GM04504 (cell line): ENCODE data around the gene TUBA3C.
"Not testable (repeated sequence)": the region's sequence is repeated elsewhere in the genome, so short reads cannot be mapped to it uniquely, and the experiment has no call there.

Experiments
- DNase-seq: peaks from one replicate; pipeline ENCODE4 v3.0.0-alpha.2; 2012; ENCODE audit warnings: low read depth

TUBA3C gene

DNA sequence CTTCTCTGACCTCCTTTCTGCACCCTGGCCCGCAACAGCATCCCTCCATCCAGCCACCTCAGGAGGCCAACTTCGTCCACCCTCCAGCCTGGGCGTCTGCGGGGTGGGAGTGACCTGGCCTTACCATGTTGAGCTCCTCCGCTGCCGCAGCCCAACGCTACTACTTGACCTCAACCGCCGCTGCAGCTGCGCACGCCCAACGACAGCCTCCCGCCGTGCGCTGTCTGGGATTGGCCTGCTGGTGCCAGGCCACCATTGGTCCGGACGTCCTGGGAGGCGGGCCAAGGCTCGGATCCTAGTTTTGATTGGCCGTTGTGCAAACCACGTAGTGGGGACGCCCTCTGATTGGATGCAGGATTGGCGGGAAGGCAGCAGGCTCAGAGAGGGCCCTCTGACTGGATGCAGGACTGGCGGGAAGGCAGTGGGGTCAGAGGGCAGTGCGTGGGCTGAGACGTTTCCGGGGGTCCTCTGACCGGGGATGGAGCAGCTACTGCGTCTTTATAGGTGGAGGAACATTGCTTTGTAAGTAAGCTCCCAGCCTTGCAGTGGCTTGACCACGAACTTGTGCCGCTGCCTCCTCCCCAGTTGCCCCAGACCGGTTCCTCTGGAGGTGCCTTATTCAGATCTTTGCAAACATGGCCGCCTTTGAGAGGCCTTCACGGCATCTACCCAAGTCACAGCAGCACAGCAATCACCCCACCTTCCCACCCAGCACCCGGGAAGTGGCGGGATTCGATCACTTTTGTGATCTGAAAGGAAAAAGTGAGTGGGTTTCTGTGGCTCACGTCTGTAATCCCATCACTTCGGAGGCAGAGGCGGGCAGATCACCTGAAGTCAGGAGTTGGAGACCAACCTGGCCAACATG lies at the start of gene TUBA3C:
TSS of gene TUBA3C (minus strand) at position 204 of the 865 bp plus-strand sequence. CDS start at position 127, 77 bp downstream.
- no peak for DNase-seq

DNA sequence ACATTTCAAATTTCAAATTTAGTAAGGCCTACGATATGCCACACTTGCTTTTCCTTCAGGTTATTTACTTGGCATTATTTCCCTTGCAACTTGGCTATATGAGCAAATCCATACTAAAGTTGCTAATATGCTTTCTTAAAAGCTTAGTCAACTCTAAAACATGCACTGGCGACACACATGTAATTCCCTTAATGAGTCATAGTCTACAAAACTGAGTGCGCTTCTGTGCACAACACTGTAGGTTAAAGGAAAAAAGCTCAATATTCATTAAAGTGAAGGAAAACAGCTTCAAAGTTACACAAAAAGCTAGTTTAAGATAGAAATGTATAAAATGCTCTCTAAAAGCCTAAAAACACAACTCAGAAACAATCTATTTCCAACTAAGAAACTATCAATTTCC lies 25.8 kb upstream of the TUBA3C start:
- not testable (repeated sequence) for DNase-seq

DNA sequence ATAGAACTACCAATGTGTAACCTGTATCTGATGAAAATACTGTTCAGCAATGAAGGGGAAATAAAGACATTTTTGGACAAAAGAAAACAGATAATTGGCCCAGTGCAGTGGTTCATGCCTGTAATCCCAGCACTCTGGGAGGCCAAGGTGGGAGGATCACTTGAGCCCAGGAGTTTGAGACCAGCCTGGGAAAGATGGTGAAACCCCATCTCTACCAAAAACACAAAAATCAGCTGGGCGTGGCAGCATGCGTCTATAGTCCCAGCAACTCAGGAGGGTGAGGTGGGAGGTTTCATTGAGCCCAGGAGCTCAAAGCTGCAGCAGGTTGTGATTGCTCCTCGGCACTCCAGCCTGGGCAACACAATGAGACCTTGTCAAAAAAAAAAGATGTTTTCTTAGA lies 11.0 kb upstream of the TUBA3C start:
- DNase-seq, result not testable (repeated sequence)

DNA sequence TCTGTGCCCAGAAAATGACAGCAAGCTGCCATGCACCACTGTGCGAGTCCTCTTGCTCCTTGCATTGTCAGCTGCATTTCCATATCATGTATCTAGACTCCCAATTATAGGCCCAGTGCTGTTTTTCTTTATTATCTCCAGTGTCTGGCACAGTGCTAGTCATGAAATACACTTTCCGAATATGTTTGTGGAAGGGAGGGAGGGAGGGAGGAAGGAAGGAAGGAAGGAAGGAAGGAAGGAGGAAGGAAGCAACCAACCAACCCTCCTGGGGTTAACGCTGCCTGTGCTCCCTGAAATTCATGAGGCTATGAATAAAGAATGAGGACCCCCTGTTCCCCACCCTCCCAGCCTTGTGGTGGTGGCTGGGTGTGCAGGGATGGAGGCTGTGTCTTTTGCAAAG lies 8.3 kb upstream of the TUBA3C start:
- not testable (repeated sequence) for DNase-seq

DNA sequence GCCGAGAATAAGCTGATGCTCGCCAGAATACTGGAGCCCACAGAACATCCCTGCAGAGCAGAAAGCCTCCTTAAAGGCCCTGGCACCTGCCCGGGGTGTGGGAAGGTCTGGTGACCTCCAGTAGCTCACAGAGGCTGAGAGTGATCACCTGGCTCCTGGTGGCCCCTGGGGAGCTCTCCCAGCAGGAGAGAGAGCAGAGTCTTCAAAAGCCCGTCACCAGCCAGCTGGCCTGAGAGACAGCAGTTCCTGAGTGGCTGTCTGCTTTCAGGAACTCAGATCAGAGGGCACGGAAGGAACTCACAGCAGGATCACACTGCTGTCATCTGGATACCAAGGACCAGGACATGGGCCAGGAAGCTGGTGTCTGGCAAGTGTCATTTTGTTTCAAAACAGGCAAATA lies 7.7 kb upstream of the TUBA3C start:
- DNase-seq, result not testable (repeated sequence)

DNA sequence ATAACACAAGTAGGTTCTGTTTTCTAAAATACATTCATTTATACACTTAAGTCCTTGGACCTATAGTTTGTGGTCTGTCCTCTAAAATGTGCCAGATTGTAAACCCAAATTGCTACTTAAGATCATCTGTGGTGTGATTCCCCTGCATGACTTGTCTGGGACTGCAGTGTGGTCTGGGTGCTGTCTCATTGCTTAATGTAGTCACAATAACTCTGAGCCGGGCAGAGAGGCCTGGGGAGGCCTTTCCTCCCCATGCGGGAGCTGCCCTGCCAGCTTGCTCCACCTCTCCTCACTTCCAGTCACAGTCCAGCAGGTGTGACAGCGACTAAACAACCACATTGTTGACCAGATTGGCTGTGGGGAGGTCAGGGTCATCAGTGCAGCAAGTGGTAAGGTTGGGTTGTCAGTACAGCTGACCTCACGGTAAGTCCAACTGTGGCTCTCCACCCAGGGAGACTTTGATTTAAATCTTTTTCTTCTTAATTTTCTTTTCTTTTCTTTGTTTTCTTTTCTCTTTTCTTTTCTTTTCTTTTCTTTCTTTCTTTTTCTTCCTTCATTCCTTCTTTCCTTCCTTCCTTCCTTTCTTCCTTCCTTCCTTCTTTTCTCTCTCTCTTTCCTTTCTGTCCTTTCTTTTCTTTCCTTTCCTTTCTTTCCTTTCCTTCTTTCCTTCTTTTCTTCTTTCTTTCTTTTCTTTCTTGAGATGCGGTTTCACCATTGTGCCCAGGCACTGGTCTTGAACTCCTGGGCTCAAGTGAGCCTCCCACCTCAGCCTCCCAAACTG lies 4.4 kb upstream of the TUBA3C start:
- DNase-seq, result no peak

DNA sequence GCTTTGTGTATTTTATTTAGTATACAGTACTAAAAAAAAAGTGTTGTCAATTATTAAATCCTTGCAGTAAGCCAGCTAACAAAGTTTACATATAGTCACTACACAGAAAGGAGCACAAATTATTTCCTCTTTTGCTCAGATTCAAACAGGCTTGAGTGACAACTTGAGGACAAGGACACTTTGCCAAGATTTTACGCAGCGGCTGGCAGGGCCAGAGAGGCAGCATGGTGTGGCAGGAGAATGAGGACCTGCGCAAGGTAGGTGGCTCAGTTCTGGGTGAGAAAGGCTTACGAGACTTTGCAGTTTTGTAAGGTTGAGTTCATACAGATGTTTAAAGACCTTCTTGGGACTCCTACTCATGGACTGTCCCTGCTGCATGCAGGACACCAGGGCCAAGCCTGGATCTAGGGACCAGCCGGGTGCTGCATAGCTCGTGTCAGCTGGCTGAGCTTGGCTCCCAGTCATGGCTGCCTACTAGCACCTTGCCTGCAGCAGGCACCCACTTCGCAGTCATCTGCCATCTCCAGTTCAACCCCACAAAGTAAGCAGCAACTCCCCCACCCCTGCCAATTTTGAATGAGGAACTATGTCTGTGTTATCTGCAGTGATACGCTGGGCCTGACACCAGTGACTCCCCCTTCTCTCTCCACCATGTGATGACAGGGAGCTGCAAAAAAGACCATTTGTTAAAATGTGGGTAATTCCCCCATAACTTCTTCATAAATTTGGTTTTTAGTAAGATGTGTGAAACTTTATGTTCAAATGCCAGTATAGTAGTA lies 3.7 kb upstream of the TUBA3C start:
- no peak for DNase-seq

DNA sequence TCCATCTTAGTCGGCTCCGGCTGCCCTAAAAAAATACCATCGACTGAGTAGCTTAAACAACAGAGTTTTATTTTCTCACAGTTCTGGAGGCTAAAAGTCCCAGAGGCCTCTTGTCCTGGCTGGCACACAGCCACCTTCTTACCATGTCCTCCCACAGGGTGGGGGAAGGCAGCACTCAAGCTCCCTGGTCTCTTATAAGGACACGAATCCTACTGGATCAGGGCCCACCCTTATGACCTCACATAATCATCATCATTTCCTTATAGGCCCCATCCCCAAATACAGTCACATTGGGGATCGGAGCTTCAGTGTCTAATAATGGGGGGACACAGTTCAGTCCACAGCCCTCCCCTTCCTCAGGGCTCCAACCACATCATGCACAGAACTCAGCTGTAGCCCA lies 2.6 kb upstream of the TUBA3C start:
- DNase-seq, result no peak

DNA sequence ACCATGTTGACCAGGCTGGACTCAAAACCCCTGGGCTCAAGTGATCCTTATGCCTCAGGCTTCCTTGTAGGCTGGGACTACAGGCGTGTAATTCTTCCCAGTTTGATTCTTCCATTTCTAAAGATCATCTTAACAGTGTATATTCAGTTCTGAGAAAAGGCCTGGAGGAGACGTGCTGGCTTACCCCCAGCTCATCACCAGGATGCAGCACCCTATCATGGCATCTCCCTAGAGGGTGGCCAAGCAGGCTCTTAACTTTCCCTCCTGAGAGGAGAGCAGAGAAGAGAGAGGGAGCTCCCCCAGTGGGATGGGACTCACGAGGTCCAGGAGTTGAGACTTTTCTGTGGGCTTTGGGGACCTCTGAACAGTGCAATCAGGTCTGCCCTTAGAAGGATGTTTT lies 2.1 kb upstream of the TUBA3C start:
- DNase-seq, result no peak

DNA sequence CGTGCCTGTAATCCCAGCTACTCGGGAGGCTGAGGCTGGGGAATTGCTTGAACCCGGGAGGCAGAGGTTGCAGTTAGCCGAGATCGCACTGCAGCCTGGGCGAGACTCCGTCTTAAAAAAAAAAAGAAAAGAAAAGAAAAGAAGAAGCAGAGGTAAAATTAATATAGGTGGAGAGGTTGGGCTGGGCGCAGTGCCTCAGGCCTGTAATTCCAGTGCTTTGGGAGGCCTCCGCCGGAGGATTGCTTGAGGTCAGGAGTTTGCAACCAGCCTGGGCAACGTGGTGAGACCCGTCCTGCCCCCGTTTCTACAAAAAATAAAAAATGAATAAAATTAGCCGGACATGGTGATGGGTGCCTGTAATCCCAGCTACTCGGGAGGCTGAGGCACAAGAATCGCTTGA lies 912 bp upstream of the TUBA3C start:
- DNase-seq, result no peak

DNA sequence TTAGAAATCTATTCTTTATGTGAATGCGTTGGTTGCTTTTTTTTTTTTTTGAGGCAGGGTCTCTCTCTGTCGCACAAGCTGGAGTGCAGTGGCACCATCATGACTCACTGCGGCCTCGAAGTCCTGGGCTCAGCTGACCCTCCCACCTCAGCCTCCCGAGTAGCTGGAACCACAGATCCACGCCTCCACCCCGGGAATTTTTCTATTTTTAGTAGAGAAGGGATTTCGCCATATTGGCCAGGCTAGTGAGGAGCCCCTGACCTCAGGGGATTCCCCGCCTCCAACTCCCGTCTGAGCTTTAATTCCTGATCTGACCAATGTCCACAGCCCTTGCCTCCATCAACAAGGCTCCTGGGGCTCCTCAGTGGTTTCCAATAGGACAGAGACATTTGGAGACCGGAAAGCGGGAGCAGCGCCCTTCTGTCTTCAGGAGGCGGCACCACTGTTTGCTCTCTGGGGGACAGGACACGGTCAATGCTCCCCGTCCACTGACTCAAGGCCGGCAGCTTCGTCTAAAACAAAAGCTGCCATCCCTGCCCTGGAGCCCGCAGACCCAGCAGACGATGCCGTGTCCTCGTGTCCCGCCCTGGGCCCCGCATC lies 503 bp downstream of the TUBA3C start:
- no peak for DNase-seq

DNA sequence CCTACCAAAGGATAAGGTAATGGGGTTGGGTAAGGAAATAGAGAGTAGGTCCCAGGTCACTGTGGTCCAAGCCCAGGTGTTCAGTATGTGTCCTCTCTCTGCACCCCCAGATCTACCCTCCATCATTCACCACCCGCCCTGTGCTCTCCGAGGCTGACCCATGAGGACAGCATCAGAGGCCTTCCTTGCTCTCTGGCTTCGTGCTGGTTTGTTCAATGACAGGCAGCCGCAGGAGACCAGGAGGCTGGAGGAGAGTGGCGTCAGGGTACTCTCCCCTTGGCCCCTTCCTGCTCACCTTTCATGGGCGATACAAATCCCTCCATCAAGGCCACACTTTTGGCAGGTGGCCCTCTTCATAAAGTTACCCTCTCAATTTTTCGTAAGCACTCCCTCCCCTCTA lies 1.7 kb downstream of the TUBA3C start:
- DNase-seq, result no peak

DNA sequence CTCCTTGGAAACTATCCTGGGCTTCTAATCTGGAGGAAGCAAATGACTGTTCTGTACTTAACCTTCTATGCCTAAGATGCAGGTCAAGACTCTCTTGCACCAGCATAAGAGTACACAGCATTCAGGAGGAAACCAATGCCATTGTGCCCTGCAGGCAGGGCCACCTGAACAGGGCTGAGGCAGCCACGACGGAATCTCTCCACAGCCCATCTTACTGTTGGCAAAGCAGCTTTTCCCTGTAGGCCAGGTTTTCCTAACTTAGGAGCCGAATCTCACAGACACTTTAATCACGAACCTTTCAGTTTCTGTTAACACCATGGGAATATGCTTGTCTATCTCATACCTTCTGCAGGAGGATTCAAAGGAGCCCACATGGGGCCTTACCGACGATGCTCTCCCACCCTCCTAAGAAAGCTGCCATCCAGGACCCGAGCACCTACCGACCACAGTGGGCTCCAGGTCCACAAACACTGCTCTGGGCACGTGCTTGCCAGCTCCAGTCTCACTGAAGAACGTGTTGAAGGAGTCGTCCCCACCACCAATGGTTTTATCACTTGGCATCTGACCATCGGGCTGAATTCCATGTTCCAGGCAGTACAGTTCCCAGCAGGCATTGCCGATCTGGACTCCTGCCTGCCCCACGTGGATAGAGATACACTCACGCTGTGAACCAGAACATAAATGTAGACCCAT lies 2.6 kb downstream of the TUBA3C start:
- no peak for DNase-seq

DNA sequence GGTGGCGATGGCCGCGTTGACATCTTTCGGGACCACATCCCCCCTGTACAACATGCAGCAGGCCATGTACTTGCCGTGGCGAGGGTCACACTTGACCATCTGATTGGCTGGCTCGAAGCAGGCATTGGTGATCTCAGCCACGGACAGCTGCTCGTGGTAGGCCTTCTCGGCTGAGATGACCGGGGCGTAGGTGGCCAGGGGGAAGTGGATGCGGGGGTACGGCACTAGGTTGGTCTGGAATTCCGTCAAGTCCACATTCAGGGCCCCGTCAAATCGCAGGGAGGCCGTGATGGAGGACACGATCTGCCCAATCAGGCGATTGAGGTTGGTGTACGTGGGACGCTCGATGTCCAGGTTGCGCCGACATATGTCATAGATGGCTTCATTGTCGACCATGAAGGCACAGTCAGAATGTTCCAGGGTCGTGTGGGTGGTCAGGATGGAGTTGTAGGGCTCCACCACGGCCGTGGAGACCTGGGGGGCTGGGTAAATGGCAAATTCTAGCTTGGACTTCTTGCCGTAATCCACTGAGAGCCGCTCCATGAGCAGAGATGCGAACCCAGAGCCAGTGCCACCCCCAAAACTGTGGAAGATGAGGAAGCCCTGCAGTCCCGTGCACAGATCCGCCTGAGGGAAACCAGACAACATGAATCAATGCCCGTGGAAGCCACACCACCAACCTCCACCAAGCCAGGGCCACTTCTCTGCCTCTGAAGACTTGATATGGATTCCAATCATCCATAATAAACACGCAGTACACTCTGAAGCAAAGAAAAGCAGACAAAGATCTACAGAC lies 4.4 kb downstream of the TUBA3C start:
- not testable (repeated sequence) for DNase-seq

DNA sequence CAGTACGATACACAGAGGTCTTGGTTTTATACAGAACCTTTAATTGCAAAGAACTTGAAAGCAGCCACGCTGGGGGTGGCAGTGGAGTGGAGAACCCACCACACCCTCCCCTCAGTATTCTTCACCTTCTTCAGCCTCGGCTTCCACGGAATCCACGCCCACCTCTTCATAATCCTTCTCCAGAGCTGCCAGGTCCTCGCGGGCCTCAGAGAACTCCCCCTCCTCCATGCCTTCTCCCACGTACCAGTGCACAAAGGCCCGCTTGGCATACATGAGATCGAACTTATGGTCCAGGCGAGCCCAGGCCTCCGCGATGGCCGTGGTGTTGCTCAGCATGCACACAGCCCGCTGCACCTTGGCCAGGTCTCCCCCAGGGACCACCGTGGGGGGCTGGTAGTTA lies 7.9 kb downstream of the TUBA3C start:
- no peak for DNase-seq

DNA sequence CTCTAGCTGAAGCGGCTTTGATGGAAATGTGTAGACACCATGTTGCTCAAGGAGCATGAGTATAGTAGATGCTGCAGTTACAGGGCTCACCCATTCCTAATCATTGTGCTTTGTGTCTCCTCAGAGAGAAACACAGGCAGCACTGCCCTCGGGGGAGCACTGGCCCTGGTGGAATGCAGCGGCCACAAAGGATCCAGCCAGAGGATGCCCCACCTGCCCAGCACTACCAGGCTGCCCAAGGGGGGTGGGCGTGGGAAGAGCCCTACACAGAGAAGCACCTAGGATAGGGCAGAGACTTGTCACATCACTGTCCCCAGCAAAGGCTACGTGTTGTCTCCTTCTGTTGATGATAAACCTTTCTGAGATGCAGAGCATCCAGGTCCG lies 9.0 kb downstream of the TUBA3C start:
- no peak for DNase-seq

DNA sequence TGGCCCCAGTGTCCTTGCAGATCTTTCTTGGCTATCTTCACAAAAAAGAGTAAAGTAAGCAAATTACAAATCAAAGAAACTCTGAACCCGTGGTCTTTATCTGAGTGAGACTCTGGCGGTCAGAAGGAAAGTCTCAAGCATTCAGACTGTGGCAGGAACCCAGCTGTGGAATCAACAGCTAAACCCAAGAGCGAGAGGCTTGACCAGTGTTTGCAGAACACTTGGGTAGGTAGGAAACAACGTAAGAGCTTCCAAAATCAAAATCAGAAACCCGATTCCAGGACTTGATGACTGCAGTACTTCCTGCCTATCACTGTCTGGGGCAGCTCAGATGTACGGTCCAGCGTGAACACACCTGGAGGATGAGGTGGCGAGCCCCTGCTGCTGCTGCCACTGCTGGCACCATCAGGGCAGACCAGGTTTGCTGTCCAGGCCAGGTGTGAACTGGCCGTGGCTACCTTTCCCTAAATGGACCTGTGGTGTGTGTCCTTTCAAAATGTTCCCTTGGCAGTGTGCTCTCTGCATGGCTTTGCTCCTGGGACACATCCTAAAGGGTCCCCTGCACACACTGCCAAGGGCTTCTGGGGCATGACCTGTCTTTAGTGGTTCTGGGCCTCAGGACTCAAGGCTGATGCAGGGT lies 9.5 kb downstream of the TUBA3C start:
- no peak for DNase-seq

DNA sequence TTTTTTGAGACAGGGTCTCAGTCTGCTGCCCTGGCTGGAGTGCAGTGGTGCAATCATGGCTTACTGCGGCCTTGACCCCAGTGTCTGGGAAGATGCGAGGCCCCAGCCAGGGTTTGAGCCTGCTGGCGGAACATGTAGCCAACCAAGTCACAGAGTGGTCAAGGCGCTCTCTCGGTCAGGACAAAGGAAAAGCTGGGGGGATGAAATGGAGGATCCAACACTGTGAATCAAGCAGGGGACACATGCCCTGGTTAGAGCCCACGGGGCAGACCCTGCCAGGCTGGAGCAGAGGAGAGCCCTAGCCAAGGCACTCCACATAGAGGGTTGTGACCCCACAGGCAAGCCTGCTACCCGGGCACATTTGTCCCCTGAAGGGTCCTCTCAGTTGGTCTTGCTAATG lies 10.1 kb downstream of the TUBA3C start:
- no peak for DNase-seq

DNA sequence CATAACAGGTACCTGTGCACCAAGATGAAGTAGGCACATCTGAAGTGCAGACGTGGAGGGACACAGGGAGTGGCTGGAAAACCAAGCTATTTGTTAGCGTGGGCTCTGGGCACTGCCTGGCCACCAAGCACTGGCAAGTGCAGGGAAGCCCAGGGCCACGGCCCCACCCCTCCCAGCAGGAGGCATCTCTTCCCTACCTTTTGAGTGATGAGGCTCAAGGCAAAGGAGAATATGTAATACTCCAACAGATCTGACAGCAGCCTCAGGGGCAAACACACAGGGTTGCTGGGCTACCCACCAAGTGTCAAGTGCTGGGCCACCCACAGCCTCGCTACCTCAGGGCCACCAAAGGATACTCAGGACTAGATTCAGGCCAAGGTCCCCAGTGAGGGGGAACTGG lies 11.6 kb downstream of the TUBA3C start:
- no peak for DNase-seq

DNA sequence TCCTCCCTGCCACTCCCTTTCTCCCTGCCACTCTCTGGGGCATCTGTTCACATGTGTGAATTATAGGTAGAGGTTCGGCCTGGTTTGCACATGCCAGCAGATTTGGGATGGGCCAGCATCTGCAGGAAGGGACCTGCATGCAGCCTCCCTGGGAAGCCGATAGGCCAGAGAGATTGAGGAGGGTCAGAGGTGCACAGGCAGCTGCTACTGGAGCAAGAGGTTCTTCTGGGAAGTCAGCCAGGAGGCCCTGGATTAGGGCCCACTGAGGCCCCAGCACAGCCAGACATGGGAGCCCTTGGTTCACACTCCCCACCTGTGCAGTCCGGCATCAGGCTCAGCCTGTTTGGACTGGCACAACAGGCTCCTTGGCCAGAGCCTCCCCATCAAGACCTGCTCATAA lies 12.1 kb downstream of the TUBA3C start:
- no peak for DNase-seq
